A549 (cell line): ENCODE results near the gene ABT1. TPM values are rescaled to one million over a fixed set of nuclear protein-coding genes. Genes with fewer than 3 reads are reported as not detected.

ENCODE experiments used
- ATAC-seq, 2 experiments: fragments of 200-7000 bp in 1 of 2; fragments of >200 bp in 1 of 2; cut with Nextera tagmentation in 1 of 2; cut with Tn5 transposase in 1 of 2; 3 replicates each; pipeline versions ENCODE4 v1.8.0 to v1.9.1; 2018 to 2020; ENCODE audit warnings: mild to moderate bottlenecking in 1 of 2, moderate library complexity in 1 of 2
- CTCF ChIA-PET: fragments of 300-600 bp; sonication (Branson Sonifier 250); formaldehyde crosslinking; extraction: SDS; loops from one replicate; lab custom pipeline; 2021; ENCODE audit warnings: antibody characterized with exemption, inconsistent platforms; lab: Yijun Ruan, JAX
- POLR2A ChIA-PET: fragments of 350-600 bp; formaldehyde crosslinking; extraction: SDS; loops from one replicate; lab custom pipeline; 2021; ENCODE audit warnings: antibody characterized with exemption, inconsistent platforms; lab: Yijun Ruan, JAX
- DNase-seq, 2 experiments: peaks; one replicate each; pipeline versions ENCODE4 v3.0.0 to v3.0.0-alpha.2; 2011 to 2016; ENCODE audit warnings: low read depth in 1 of 2, low spot score in 1 of 2
- FAIRE-seq: peaks from 2 replicates; lab custom pipeline; 2011; peaks lifted over from hg19 to GRCh38; lab: Jason Lieb, UNC
- H3K27ac ChIP-seq, 2 experiments: fragments of >200 bp; sonication (Bioruptor Twin); formaldehyde crosslinking; 3 replicates each; pipeline ENCODE4 v1.5.1; 2016 to 2017
- H3K4me1 ChIP-seq: fragments of >200 bp; sonication (Bioruptor Twin); formaldehyde crosslinking; 3 replicates; pipeline ENCODE4 v1.6.1; 2016
- H3K4me2 ChIP-seq: fragments of >200 bp; sonication (Bioruptor Twin); formaldehyde crosslinking; 3 replicates; pipeline ENCODE4 v1.6.1; 2016
- H3K4me3 ChIP-seq: fragments of >200 bp; sonication (Bioruptor Twin); formaldehyde crosslinking; 3 replicates; pipeline ENCODE4 v1.5.1; 2016
- H3K9me3 ChIP-seq: fragments of >200 bp; sonication (Bioruptor Twin); formaldehyde crosslinking; 3 replicates; pipeline ENCODE4 v1.6.1; 2016
- EHMT2 ChIP-seq: fragments of 200-600 bp; sonication (generic); IDR thresholded peaks from 2 replicates; pipeline ENCODE4 v1.6.1; 2016; ENCODE audit warnings: antibody characterized with exemption, low read depth, mild to moderate bottlenecking, moderate library complexity
- FOSL2 ChIP-seq, 2 experiments: fragments of 450-650 bp in 1 of 2; fragments of >200 bp in 1 of 2; sonication (Bioruptor Twin) in 1 of 2; formaldehyde crosslinking; IDR thresholded peaks; 2 replicates each; pipeline versions ENCODE4 v1.5.0 to v1.6.1; 2016 to 2020; ENCODE audit warnings: mild to moderate bottlenecking in 1 of 2, moderate library complexity in 1 of 2
- HDAC2 ChIP-seq: fragments of 200-600 bp; sonication (generic); IDR thresholded peaks from 2 replicates; pipeline ENCODE4 v1.6.1; 2016
- HOXA7 ChIP-seq: fragments of 250-450 bp; sonication (Bioruptor Pico); IDR thresholded peaks from 2 replicates; pipeline ENCODE4 v1.5.0; 2020; ENCODE audit warnings: mild to moderate bottlenecking, moderate library complexity
- HOXB5 ChIP-seq: fragments of 250-450 bp; sonication (Bioruptor Pico); IDR thresholded peaks from 2 replicates; pipeline ENCODE4 v1.5.0; 2020; ENCODE audit warnings: mild to moderate bottlenecking, moderate library complexity
- KDM5A ChIP-seq: fragments of 200-600 bp; sonication (generic); IDR thresholded peaks from 2 replicates; pipeline ENCODE4 v1.6.1; 2016; ENCODE audit warnings: antibody characterized with exemption, mild to moderate bottlenecking
- MAFK ChIP-seq: fragments of 450-650 bp; IDR thresholded peaks from 2 replicates; pipeline ENCODE4 v1.6.1; 2014; ENCODE audit not compliant: partially characterized antibody
- MAZ ChIP-seq: fragments of 150-350 bp; IDR thresholded peaks from 2 replicates; pipeline ENCODE4 v1.6.1; 2014; ENCODE audit warnings: antibody characterized with exemption, low read depth, low read length, borderline replicate concordance
- RARB ChIP-seq: fragments of 250-450 bp; sonication (Bioruptor Pico); IDR thresholded peaks from 2 replicates; pipeline ENCODE4 v1.8.0; 2021; ENCODE audit warnings: mild to moderate bottlenecking, moderate library complexity
- SMC3 ChIP-seq: fragments of >200 bp; sonication (Bioruptor Twin); formaldehyde crosslinking; IDR thresholded peaks from 3 replicates; pipeline ENCODE4 v1.6.1; 2018; ENCODE audit warnings: inconsistent platforms
- TP53 ChIP-seq: fragments of 250-450 bp; sonication (Bioruptor Pico); IDR thresholded peaks from 2 replicates; pipeline ENCODE4 v1.5.0; 2021; ENCODE audit warnings: mild to moderate bottlenecking, moderate library complexity
- ZC3H11A ChIP-seq: fragments of 450-650 bp; IDR thresholded peaks from 2 replicates; pipeline ENCODE4 v1.6.1; 2014; ENCODE audit warnings: antibody characterized with exemption, mild to moderate bottlenecking
- ZFP36 ChIP-seq: fragments of 450-650 bp; IDR thresholded peaks from 2 replicates; pipeline ENCODE4 v1.6.1; 2014; ENCODE audit warnings: borderline replicate concordance; ENCODE audit not compliant: partially characterized antibody
- ZNF302 ChIP-seq: fragments of 250-450 bp; sonication (Bioruptor Pico); IDR thresholded peaks from 2 replicates; pipeline ENCODE4 v1.9.0; 2021; ENCODE audit warnings: inconsistent platforms, mild to moderate bottlenecking, moderate library complexity
- ZSCAN20 ChIP-seq: fragments of 250-450 bp; sonication (Bioruptor Pico); IDR thresholded peaks from 2 replicates; pipeline ENCODE4 v1.8.0; 2022; ENCODE audit warnings: mild to moderate bottlenecking, moderate library complexity
- WGBS: methylation state at CpG from one replicate; pipeline ENCODE4 v1.1.6; 2017; ENCODE audit errors: missing lambda C conversion rate; 5-methylcytosine and 5-hydroxymethylcytosine counted together
- polyA plus RNA-seq, 4 experiments: library from polyadenylated mRNA; depleted of rRNA in 3 of 4; stranded (reverse); fragments of >200 nt; fragmentation: RNase III in 1 of 4; extraction: RNeasy Plus Mini Kit Qiagen cat#74134 plus additional on column Dnase treatment in 1 of 4; gene quantifications; 2 replicates in 3 of 4; 3 replicates in 1 of 4; pipeline ENCODE4 v1.2.3, GENCODE V29; 2011 to 2017
- TF ChIP-seq, protein P1 (sequence below): fragments of >200 bp; sonication (Bioruptor Twin); formaldehyde crosslinking; IDR thresholded peaks from 2 replicates; pipeline ENCODE4 v1.6.1; 2016
- TF ChIP-seq, protein P2 (sequence below): fragments of >200 bp; sonication (Bioruptor Twin); formaldehyde crosslinking; IDR thresholded peaks from 3 replicates; pipeline ENCODE4 v1.5.1; 2016
- TF ChIP-seq, protein P3 (sequence below): IDR thresholded peaks from 2 replicates; pipeline ENCODE4 v1.6.1; 2012
- TF ChIP-seq, protein P4 (sequence below): fragments of 450-650 bp; IDR thresholded peaks from 2 replicates; pipeline ENCODE4 v1.6.1; 2014; ENCODE audit warnings: antibody characterized with exemption
- TF ChIP-seq, protein P5 (sequence below): fragments of 250-450 bp; sonication (Bioruptor Pico); IDR thresholded peaks from 2 replicates; pipeline ENCODE4 v1.5.0; 2021; ENCODE audit warnings: mild to moderate bottlenecking, moderate library complexity, borderline replicate concordance
- TF ChIP-seq, protein P6 (sequence below): IDR thresholded peaks from 2 replicates; pipeline ENCODE4 v1.6.1; 2012; ENCODE audit warnings: low read depth, borderline replicate concordance
- TF ChIP-seq, protein P7 (sequence below): fragments of >200 bp; sonication (Bioruptor Twin); formaldehyde crosslinking; IDR thresholded peaks from 3 replicates; pipeline ENCODE4 v1.6.1; 2016

The ABT1 gene
- polyA plus RNA-seq, 2 of the 4 experiments (the other 2 are of a cell fraction), result 10.6 to 11.1 TPM

DNA sequence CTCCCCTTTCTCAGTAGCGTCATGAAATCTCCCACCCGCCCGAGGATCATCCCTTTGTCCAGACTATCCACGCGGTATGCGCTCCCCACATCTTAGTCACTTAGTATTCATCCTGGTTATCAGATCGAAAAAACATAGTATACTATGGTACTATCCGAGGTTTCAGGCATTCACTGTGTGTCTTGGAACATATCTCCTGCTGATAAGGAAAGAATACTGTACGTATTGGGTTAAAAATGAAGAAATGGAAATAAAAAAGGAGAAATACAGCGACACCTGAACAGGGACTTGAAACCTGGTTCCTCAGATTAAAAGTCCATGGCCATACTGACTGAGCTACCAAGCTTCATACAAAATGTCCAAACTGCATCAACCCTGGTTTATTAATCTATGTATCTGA lies 44.5 kb upstream of the ABT1 start:
- H3K9me3 ChIP-seq, result no peaks in the 10 kb centered on the region
- ChIA-PET CTCF (interaction anchor here (0.9 to 1.5 kb wide), 2 partner anchors 17 to 20 kb away, joined by 3 to 4 read pairs; no protein-coding TSS in a partner anchor), POLR2A (interaction anchor here (1.2 kb wide), 1 partner anchor 19 kb away, joined by 4 read pairs; no protein-coding TSS in a partner anchor)
- H3K4me1 ChIP-seq, result peaks cover 5% of the 10 kb centered on the region; the same call in 2 of the 3 replicates
- no peak overlapping the region for H3K4me3 ChIP-seq
- 84% methylated on average over 10 of the region's 10 CpGs for WGBS
- DNase-seq, result no peak
- no peak for TF ChIP-seq ZNF302 (CRISPR knock-in tag)
- TF ChIP-seq SMC3, result no peak
- TF ChIP-seq, protein P1, sequence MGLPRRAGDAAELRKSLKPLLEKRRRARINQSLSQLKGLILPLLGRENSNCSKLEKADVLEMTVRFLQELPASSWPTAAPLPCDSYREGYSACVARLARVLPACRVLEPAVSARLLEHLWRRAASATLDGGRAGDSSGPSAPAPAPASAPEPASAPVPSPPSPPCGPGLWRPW, result no peak
- TF ChIP-seq FOSL2 (IDR thresholded peaks at IDR 0.05), result no peak
- no peak for TF ChIP-seq FOSL2 (CRISPR knock-in tag; IDR thresholded peaks at IDR 0.05)
- TF ChIP-seq HOXA7 (CRISPR knock-in tag), result no peak
- TF ChIP-seq, protein P2, sequence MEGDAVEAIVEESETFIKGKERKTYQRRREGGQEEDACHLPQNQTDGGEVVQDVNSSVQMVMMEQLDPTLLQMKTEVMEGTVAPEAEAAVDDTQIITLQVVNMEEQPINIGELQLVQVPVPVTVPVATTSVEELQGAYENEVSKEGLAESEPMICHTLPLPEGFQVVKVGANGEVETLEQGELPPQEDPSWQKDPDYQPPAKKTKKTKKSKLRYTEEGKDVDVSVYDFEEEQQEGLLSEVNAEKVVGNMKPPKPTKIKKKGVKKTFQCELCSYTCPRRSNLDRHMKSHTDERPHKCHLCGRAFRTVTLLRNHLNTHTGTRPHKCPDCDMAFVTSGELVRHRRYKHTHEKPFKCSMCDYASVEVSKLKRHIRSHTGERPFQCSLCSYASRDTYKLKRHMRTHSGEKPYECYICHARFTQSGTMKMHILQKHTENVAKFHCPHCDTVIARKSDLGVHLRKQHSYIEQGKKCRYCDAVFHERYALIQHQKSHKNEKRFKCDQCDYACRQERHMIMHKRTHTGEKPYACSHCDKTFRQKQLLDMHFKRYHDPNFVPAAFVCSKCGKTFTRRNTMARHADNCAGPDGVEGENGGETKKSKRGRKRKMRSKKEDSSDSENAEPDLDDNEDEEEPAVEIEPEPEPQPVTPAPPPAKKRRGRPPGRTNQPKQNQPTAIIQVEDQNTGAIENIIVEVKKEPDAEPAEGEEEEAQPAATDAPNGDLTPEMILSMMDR, result no peak
- TF ChIP-seq, protein P3, sequence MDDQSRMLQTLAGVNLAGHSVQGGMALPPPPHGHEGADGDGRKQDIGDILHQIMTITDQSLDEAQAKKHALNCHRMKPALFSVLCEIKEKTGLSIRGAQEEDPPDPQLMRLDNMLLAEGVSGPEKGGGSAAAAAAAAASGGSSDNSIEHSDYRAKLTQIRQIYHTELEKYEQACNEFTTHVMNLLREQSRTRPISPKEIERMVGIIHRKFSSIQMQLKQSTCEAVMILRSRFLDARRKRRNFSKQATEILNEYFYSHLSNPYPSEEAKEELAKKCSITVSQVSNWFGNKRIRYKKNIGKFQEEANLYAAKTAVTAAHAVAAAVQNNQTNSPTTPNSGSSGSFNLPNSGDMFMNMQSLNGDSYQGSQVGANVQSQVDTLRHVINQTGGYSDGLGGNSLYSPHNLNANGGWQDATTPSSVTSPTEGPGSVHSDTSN, result no peak
- TF ChIP-seq EHMT2, result no peak
- no peak for TF ChIP-seq RARB (CRISPR knock-in tag)
- no peak for TF ChIP-seq ZFP36
- no peak for TF ChIP-seq ZSCAN20 (CRISPR knock-in tag)
- TF ChIP-seq HDAC2, result no peak
- no peak for TF ChIP-seq HOXB5 (CRISPR knock-in tag)
- no peak overlapping the region for H3K27ac ChIP-seq
- H3K4me2 ChIP-seq, result peak overlapping the region; percentile 72; the same call in 2 of the 3 replicates
- FAIRE-seq, result no peak
- no peak for ATAC-seq

DNA sequence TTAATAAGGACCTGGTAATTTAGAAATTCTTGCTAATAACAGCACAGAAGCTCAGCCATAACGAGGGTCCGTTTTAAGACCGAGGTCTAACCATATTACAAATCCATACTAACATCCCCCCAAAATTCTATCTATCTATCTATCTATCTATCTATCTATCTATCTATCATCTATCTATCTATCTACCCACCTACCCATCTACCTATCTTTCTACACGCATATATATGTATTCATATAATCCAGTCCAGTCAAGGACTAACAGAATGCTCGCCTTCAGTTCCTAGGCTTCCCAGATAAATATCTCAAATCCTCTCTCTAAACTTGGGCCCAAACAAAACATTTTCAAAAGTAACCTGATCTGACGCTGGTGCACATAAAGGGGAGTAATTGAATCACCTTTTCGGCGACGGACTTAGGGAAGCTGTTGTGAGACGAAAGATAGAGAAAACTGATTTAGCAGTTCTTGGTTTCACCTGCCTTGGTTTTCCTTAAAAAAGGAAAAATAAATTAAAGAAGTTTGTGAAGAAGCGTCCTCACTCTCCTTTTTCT lies 44.0 kb upstream of the ABT1 start:
- H3K4me1 ChIP-seq, result peaks cover 9% of the 10 kb centered on the region; the same call in 2 of the 3 replicates
- H3K4me2 ChIP-seq, result peak overlapping the region; percentile 72
- CTCF ChIA-PET, result interaction anchor here (0.9 to 1.9 kb wide), 3 partner anchors 17 to 211 kb away, joined by 3 to 6 read pairs (median 4); no protein-coding TSS in a partner anchor
- POLR2A ChIA-PET, result interaction anchor here (1.2 to 1.6 kb wide), 2 partner anchors 15 to 20 kb away, joined by 4 to 7 read pairs; partner anchors contain the start of gene HMGN4
- DNase-seq (no peak), FAIRE-seq (no peak), ATAC-seq (no peak)
- 0 out of 6 replicates have a peak overlapping the region, but pooled peaks of 1 of the 2 experiments have one; percentile 29 for H3K27ac ChIP-seq
- H3K9me3 ChIP-seq, result no peaks in the 10 kb centered on the region
- TF ChIP-seq, protein P4, sequence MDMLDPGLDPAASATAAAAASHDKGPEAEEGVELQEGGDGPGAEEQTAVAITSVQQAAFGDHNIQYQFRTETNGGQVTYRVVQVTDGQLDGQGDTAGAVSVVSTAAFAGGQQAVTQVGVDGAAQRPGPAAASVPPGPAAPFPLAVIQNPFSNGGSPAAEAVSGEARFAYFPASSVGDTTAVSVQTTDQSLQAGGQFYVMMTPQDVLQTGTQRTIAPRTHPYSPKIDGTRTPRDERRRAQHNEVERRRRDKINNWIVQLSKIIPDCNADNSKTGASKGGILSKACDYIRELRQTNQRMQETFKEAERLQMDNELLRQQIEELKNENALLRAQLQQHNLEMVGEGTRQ, result no peak
- TF ChIP-seq MAZ (no peak), ZC3H11A (no peak), ZSCAN20 (CRISPR knock-in tag) (no peak), TP53 (no peak), KDM5A (no peak), MAFK (no peak), HDAC2 (no peak)
- TF ChIP-seq, protein P5, sequence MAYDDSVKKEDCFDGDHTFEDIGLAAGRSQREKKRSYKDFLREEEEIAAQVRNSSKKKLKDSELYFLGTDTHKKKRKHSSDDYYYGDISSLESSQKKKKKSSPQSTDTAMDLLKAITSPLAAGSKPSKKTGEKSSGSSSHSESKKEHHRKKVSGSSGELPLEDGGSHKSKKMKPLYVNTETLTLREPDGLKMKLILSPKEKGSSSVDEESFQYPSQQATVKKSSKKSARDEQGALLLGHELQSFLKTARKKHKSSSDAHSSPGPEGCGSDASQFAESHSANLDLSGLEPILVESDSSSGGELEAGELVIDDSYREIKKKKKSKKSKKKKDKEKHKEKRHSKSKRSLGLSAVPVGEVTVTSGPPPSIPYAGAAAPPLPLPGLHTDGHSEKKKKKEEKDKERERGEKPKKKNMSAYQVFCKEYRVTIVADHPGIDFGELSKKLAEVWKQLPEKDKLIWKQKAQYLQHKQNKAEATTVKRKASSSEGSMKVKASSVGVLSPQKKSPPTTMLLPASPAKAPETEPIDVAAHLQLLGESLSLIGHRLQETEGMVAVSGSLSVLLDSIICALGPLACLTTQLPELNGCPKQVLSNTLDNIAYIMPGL (CRISPR knock-in tag), result no peak
- TF ChIP-seq, protein P1, result no peak
- TF ChIP-seq, protein P6, sequence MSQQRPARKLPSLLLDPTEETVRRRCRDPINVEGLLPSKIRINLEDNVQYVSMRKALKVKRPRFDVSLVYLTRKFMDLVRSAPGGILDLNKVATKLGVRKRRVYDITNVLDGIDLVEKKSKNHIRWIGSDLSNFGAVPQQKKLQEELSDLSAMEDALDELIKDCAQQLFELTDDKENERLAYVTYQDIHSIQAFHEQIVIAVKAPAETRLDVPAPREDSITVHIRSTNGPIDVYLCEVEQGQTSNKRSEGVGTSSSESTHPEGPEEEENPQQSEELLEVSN, result no peak
- TF ChIP-seq, protein P7, sequence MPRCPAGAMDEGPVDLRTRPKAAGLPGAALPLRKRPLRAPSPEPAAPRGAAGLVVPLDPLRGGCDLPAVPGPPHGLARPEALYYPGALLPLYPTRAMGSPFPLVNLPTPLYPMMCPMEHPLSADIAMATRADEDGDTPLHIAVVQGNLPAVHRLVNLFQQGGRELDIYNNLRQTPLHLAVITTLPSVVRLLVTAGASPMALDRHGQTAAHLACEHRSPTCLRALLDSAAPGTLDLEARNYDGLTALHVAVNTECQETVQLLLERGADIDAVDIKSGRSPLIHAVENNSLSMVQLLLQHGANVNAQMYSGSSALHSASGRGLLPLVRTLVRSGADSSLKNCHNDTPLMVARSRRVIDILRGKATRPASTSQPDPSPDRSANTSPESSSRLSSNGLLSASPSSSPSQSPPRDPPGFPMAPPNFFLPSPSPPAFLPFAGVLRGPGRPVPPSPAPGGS, result no peak
- H3K4me3 ChIP-seq, result peak overlapping the region; percentile 48
- 71% methylated on average over 11 of the region's 11 CpGs for WGBS
